ENCODE results near the gene CTDSPL.

CTDSPL gene

GRCh38 chr3:38009807-38010591, 148.3 kb downstream of the CTDSPL start:
- no peak for FAIRE-seq

GRCh38 chr3:38011111-38011510, 149.4 kb downstream of the CTDSPL start:
- no peak for FAIRE-seq
- DNase-seq (ENCODE audit: insufficient read length, low spot score): no peak

More at GRCh38 chr3:38009807-38010591, 148.3 kb downstream of the CTDSPL start:
- DNase-seq (ENCODE audit: insufficient read length, low spot score): no peak

- no peak for DNase-seq (ENCODE audit: insufficient read length, low spot score)
- no peak for FAIRE-seq
Observed at GRCh38 chr3:38015485-38015884, 153.8 kb downstream of the CTDSPL start.

GRCh38 chr3:38015984-38016383, 154.3 kb downstream of the CTDSPL start:
- no peak for FAIRE-seq
- no peak for DNase-seq (ENCODE audit: insufficient read length, low spot score)

- FAIRE-seq (no peak), DNase-seq (ENCODE audit: insufficient read length, low spot score) (no peak)
Observed at GRCh38 chr3:38016410-38016809, 154.7 kb downstream of the CTDSPL start.

GRCh38 chr3:38016847-38017444, 155.3 kb downstream of the CTDSPL start:
- FAIRE-seq: no peak
- no peak for DNase-seq (ENCODE audit: insufficient read length, low spot score)

- no peak for FAIRE-seq
- DNase-seq (ENCODE audit: insufficient read length, low spot score): no peak
Observed at GRCh38 chr3:38017445-38018295, 156.0 kb downstream of the CTDSPL start.

GRCh38 chr3:38018296-38019266, 156.9 kb downstream of the CTDSPL start:
- no peak for FAIRE-seq
- no peak for DNase-seq (ENCODE audit: insufficient read length, low spot score)

- FAIRE-seq: no peak
- no peak for DNase-seq (ENCODE audit: insufficient read length, low spot score)
Observed at GRCh38 chr3:38019658-38020341, 158.1 kb downstream of the CTDSPL start.

- FAIRE-seq (no peak), DNase-seq (ENCODE audit: insufficient read length, low spot score) (no peak)
Observed at GRCh38 chr3:38020342-38020726, 158.7 kb downstream of the CTDSPL start.

GRCh38 chr3:38021196-38021595, 159.5 kb downstream of the CTDSPL start:
- FAIRE-seq: no peak
- DNase-seq (ENCODE audit: insufficient read length, low spot score): no peak

GRCh38 chr3:38022301-38022700, 160.6 kb downstream of the CTDSPL start:
- FAIRE-seq (no peak), DNase-seq (ENCODE audit: insufficient read length, low spot score) (no peak)

- no peak for DNase-seq (ENCODE audit: insufficient read length, low spot score)
- no peak for FAIRE-seq
Observed at GRCh38 chr3:38022896-38023709, 161.4 kb downstream of the CTDSPL start.

GRCh38 chr3:38026856-38027255, 165.2 kb downstream of the CTDSPL start:
- FAIRE-seq (no peak), DNase-seq (ENCODE audit: insufficient read length, low spot score) (no peak)

- FAIRE-seq (no peak), DNase-seq (ENCODE audit: insufficient read length, low spot score) (no peak)
Observed at GRCh38 chr3:38027466-38028465, 166.1 kb downstream of the CTDSPL start.

GRCh38 chr3:38028621-38029361, 167.1 kb downstream of the CTDSPL start:
- no peak for FAIRE-seq
- no peak for DNase-seq (ENCODE audit: insufficient read length, low spot score)

All from GM19239 (cell line).